Hepatocyte (in vitro differentiated cells): Measurements from ENCODE around the gene TUT1.
"Not testable (repeated sequence)": the region's sequence is repeated elsewhere in the genome, so short reads cannot be mapped to it uniquely, and the experiment has no call there.

ENCODE experiments used
- EZH2 ChIP-seq: fragments of 200-600 bp; sonication (generic); IDR thresholded peaks from 2 replicates; pipeline ENCODE4 v1.6.1; 2016; ENCODE audit warnings: antibody characterized with exemption, mild to moderate bottlenecking, borderline replicate concordance
- EZH2phosphoT487 ChIP-seq: fragments of 200-600 bp; sonication (generic); IDR thresholded peaks from one replicate; pipeline ENCODE4 v1.6.1; 2018; ENCODE audit warnings: antibody characterized with exemption, mild to moderate bottlenecking, low read depth, moderate library complexity; ENCODE audit not compliant: unreplicated experiment, severe bottlenecking
- TF ChIP-seq, protein P1 (sequence below): fragments of 200-600 bp; sonication (generic); IDR thresholded peaks from 2 replicates; pipeline ENCODE4 v1.5.1; 2016; ENCODE audit warnings: antibody characterized with exemption, mild to moderate bottlenecking; ENCODE audit not compliant: poor library complexity

DNA sequence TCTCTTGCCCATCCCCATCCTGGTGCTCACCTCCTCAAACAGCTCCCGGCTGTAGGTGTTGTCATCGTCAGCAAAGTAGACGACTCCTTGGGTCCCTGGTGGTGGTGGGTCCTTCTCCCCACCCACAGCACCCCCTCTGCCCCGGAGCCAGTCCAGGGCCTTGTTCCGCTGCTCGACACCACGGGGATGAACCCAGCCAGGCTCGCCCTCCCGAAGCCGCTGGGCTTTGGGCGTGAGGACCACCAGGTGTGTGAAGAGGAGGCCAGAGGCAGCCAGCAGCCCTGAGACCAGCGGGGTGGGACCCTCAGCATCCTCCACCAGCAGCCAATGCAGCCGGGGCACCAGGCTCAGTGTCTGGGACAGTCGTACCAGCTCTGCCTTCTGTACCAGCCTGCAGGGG lies 25.6 kb upstream of the TUT1 start:
- TF ChIP-seq EZH2phosphoT487, EZH2: not testable (repeated sequence)
- TF ChIP-seq, protein P1, sequence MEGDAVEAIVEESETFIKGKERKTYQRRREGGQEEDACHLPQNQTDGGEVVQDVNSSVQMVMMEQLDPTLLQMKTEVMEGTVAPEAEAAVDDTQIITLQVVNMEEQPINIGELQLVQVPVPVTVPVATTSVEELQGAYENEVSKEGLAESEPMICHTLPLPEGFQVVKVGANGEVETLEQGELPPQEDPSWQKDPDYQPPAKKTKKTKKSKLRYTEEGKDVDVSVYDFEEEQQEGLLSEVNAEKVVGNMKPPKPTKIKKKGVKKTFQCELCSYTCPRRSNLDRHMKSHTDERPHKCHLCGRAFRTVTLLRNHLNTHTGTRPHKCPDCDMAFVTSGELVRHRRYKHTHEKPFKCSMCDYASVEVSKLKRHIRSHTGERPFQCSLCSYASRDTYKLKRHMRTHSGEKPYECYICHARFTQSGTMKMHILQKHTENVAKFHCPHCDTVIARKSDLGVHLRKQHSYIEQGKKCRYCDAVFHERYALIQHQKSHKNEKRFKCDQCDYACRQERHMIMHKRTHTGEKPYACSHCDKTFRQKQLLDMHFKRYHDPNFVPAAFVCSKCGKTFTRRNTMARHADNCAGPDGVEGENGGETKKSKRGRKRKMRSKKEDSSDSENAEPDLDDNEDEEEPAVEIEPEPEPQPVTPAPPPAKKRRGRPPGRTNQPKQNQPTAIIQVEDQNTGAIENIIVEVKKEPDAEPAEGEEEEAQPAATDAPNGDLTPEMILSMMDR: not testable (repeated sequence)
